Endothelial cell (in vitro differentiated cells): ENCODE data around the gene ASCC1. TPM values are rescaled to one million over a fixed set of nuclear protein-coding genes. Genes with fewer than 3 reads are reported as not detected.

Experiments used
- DNase-seq: peaks from one replicate; pipeline ENCODE4 v3.0.0; 2021; ENCODE audit warnings: low spot score
- H3K27ac Mint-ChIP-seq: one replicate; pipeline ENCODE4 v1.8.0; 2021; ENCODE audit warnings: mixed read lengths, inconsistent platforms; ENCODE audit not compliant: unreplicated experiment
- H3K27me3 Mint-ChIP-seq: one replicate; pipeline ENCODE4 v1.8.0; 2021; ENCODE audit warnings: mild to moderate bottlenecking, moderate library complexity, mixed read lengths, inconsistent platforms; ENCODE audit not compliant: unreplicated experiment
- H3K36me3 Mint-ChIP-seq: one replicate; pipeline ENCODE4 v1.8.0; 2021; ENCODE audit warnings: mild to moderate bottlenecking, low read depth, mixed read lengths, inconsistent platforms; ENCODE audit not compliant: unreplicated experiment
- H3K4me1 Mint-ChIP-seq: one replicate; pipeline ENCODE4 v1.8.0; 2021; ENCODE audit warnings: mild to moderate bottlenecking, mixed read lengths, inconsistent platforms; ENCODE audit not compliant: unreplicated experiment
- H3K4me3 Mint-ChIP-seq: one replicate; pipeline ENCODE4 v1.8.0; 2021; ENCODE audit warnings: mild to moderate bottlenecking, mixed read lengths, inconsistent platforms; ENCODE audit not compliant: unreplicated experiment
- H3K9me3 Mint-ChIP-seq: one replicate; pipeline ENCODE4 v1.8.0; 2021; ENCODE audit warnings: mixed read lengths, inconsistent platforms; ENCODE audit not compliant: unreplicated experiment
- CTCF ChIP-seq: fragments of 200-600 bp; sonication (generic); IDR thresholded peaks from one replicate; pipeline ENCODE4 v1.5.0; 2021; ENCODE audit warnings: antibody characterized with exemption; ENCODE audit not compliant: unreplicated experiment
- total RNA-seq: library from RNA; stranded (reverse); fragmentation: NEBNext Ultra II Directional; extraction: Animal tissue kit (Norgen Biotek cat#: 25700); gene quantifications from one replicate; pipeline ENCODE4 v1.2.1, GENCODE V29; 2021; ENCODE audit not compliant: unreplicated experiment

Gene ASCC1
- total RNA-seq, 1 donor from 2014 or later = 32.1 TPM

GRCh38 chr10:72049472-72049871 is 166.6 kb downstream of the ASCC1 start:
- no peak overlapping the region for H3K27ac Mint-ChIP-seq
- no peak overlapping the region for H3K4me3 Mint-ChIP-seq
- no peaks in the 10 kb centered on the region for H3K36me3 Mint-ChIP-seq
- peaks cover 4% of the 10 kb centered on the region for H3K4me1 Mint-ChIP-seq
- peaks cover 3% of the 10 kb centered on the region for H3K27me3 Mint-ChIP-seq
- DNase-seq = no peak
- TF ChIP-seq CTCF = no peak
- no peaks in the 10 kb centered on the region for H3K9me3 Mint-ChIP-seq

- Mint-ChIP-seq H3K27me3 (peaks cover 3% of the 10 kb centered on the region), H3K4me3 (no peak overlapping the region), H3K4me1 (peaks cover 13% of the 10 kb centered on the region), H3K9me3 (no peaks in the 10 kb centered on the region), H3K27ac (no peak overlapping the region), H3K36me3 (no peaks in the 10 kb centered on the region)
- peak; percentile 94 for DNase-seq
- peak; percentile 99 for TF ChIP-seq CTCF
Measured at GRCh38 chr10:72048450-72049124, 167.5 kb downstream of the ASCC1 start.

Other genes starting within 250 kb of the ASCC1 start
- gene SPOCK2, start 127.7 kb downstream of the ASCC1 start, total RNA-seq = 3.4 TPM
- 56.7 TPM for gene ANAPC16, start 264 bp downstream of the ASCC1 start, total RNA-seq
- gene DDIT4, start 57.6 kb upstream of the ASCC1 start, total RNA-seq = 32.4 TPM
- 20.5 TPM for gene DNAJB12, start 138.6 kb upstream of the ASCC1 start, total RNA-seq